Loucy (cell line): ENCODE data around the gene TOPAZ1.

Experiments
- H2AFZ ChIP-seq: fragments of 200-600 bp; sonication (generic); 2 replicates; pipeline ENCODE4 v1.6.0; 2016; ENCODE audit warnings: antibody characterized with exemption, mild to moderate bottlenecking, low read length, moderate library complexity
- H3F3A ChIP-seq: fragments of 200-600 bp; 2 replicates; pipeline ENCODE4 v1.6.0; 2016; ENCODE audit warnings: antibody characterized with exemption, low read depth, mild to moderate bottlenecking
- H3K27me3 ChIP-seq: fragments of 200-600 bp; sonication (generic); 2 replicates; pipeline ENCODE4 v1.6.1; 2014; ENCODE audit warnings: low read length, mild to moderate bottlenecking; ENCODE audit not compliant: insufficient read depth, poor library complexity, severe bottlenecking
- H3K36me3 ChIP-seq: fragments of 200-600 bp; sonication (generic); 2 replicates; pipeline ENCODE4 v1.6.1; 2016; ENCODE audit warnings: low read length; ENCODE audit not compliant: insufficient read depth
- H3K4me1 ChIP-seq: fragments of 200-600 bp; sonication (generic); 2 replicates; pipeline ENCODE4 v1.5.1; 2014; ENCODE audit warnings: low read length, mild to moderate bottlenecking; ENCODE audit not compliant: insufficient read depth, poor library complexity, severe bottlenecking
- H3K4me2 ChIP-seq: fragments of 200-600 bp; sonication (generic); 2 replicates; pipeline ENCODE4 v1.6.0; 2014; ENCODE audit warnings: antibody characterized with exemption, low read length, low read depth, mild to moderate bottlenecking; ENCODE audit not compliant: poor library complexity, severe bottlenecking
- H3K4me3 ChIP-seq: fragments of 200-600 bp; sonication (generic); 2 replicates; pipeline ENCODE4 v1.5.1; 2014; ENCODE audit warnings: low read length, mild to moderate bottlenecking, mixed read lengths; ENCODE audit not compliant: poor library complexity, severe bottlenecking
- H3K79me2 ChIP-seq: fragments of 200-600 bp; sonication (generic); 2 replicates; pipeline ENCODE4 v1.6.1; 2014; ENCODE audit warnings: low read length; ENCODE audit not compliant: insufficient read depth
- H3K9ac ChIP-seq: fragments of 200-600 bp; sonication (generic); 2 replicates; pipeline ENCODE4 v1.6.0; 2014; ENCODE audit warnings: mild to moderate bottlenecking, low read depth, low read length, moderate library complexity; ENCODE audit not compliant: poor library complexity, severe bottlenecking
- H3K9me2 ChIP-seq: fragments of 200-600 bp; sonication (generic); replicated peaks from 2 replicates; pipeline ENCODE4 v1.6.1; 2016; ENCODE audit warnings: low read depth, low read length, mixed read lengths
- H3K9me3 ChIP-seq: fragments of 200-600 bp; sonication (generic); 2 replicates; pipeline ENCODE4 v1.6.1; 2014; ENCODE audit warnings: mild to moderate bottlenecking, antibody characterized with exemption, low read length, low read depth; ENCODE audit not compliant: insufficient read depth
- H4K20me1 ChIP-seq: fragments of 200-600 bp; sonication (generic); 2 replicates; pipeline ENCODE4 v1.6.0; 2014; ENCODE audit warnings: antibody characterized with exemption, low read length, mild to moderate bottlenecking; ENCODE audit not compliant: insufficient read depth, poor library complexity, severe bottlenecking
- CTCF ChIP-seq: fragments of 200-600 bp; sonication (generic); conservative IDR thresholded peaks from 2 replicates; pipeline ENCODE4 v1.5.1; 2014; ENCODE audit warnings: mild to moderate bottlenecking, antibody characterized with exemption, low read length
- EZH2phosphoT487 ChIP-seq: fragments of 200-600 bp; IDR thresholded peaks from 2 replicates; pipeline ENCODE4 v1.6.1; 2018; ENCODE audit warnings: antibody characterized with exemption, mild to moderate bottlenecking, moderate library complexity, borderline replicate concordance

TOPAZ1 gene

GRCh38 chr3:44330444-44330843 lies 88.8 kb downstream of the TOPAZ1 start:
- no peaks in the 10 kb centered on the region for H3K79me2 ChIP-seq
- no peak overlapping the region for H2AFZ ChIP-seq
- H4K20me1 ChIP-seq: no peaks in the 10 kb centered on the region
- H3K36me3 ChIP-seq: no peaks in the 10 kb centered on the region
- H3K4me1 ChIP-seq: no peaks in the 10 kb centered on the region
- peaks cover 6% of the 10 kb centered on the region; the same call in 1 of the 2 replicates for H3K9me3 ChIP-seq
- no peak for TF ChIP-seq CTCF
- no peak overlapping the region for H3K4me3 ChIP-seq
- H3K9me2 ChIP-seq: no peaks in the 10 kb centered on the region
- H3K4me2 ChIP-seq: no peak overlapping the region
- H3K27me3 ChIP-seq: no peaks in the 10 kb centered on the region
- H3F3A ChIP-seq: no peaks in the 10 kb centered on the region
- no peak overlapping the region for H3K9ac ChIP-seq

- Histone ChIP-seq H3F3A (no peaks in the 10 kb centered on the region), H3K36me3 (no peaks in the 10 kb centered on the region), H3K4me1 (peaks cover 15% of the 10 kb centered on the region), H3K9ac (no peak overlapping the region), H3K9me2 (no peaks in the 10 kb centered on the region), H4K20me1 (peaks cover 4% of the 10 kb centered on the region), H3K4me3 (no peak overlapping the region), H3K4me2 (no peak overlapping the region), H3K27me3 (no peaks in the 10 kb centered on the region), H3K79me2 (peaks cover 7% of the 10 kb centered on the region), H2AFZ (no peak overlapping the region), H3K9me3 (no peaks in the 10 kb centered on the region)
- no peak for TF ChIP-seq CTCF
- no peak for TF ChIP-seq EZH2phosphoT487
Observed at GRCh38 chr3:44334326-44334725, 92.6 kb downstream of the TOPAZ1 start.

- Histone ChIP-seq H3K9ac (peak overlapping the region; percentile 82), H4K20me1 (peaks cover 18% of the 10 kb centered on the region), H3K4me3 (peak overlapping the region; percentile 93), H3K9me3 (no peaks in the 10 kb centered on the region), H3K9me2 (no peaks in the 10 kb centered on the region), H3K36me3 (no peaks in the 10 kb centered on the region), H3K79me2 (peaks cover 31% of the 10 kb centered on the region), H3K4me2 (peak overlapping the region; percentile 83), H2AFZ (peak overlapping the region; percentile 92), H3K4me1 (peaks cover 37% of the 10 kb centered on the region), H3F3A (no peaks in the 10 kb centered on the region), H3K27me3 (no peaks in the 10 kb centered on the region)
- TF ChIP-seq CTCF (no peak), EZH2phosphoT487 (no peak)
Observed at GRCh38 chr3:44337248-44337785, 95.6 kb downstream of the TOPAZ1 start.
